Mesothelial cell of epicardium (in vitro differentiated cells): ENCODE results near the gene KIF21B. TPM values are rescaled to one million over a fixed set of nuclear protein-coding genes. Genes with fewer than 3 reads are reported as not detected.
"Not testable (repeated sequence)": the region's sequence is repeated elsewhere in the genome, so short reads cannot be mapped to it uniquely, and the experiment has no call there.

Experiments used
- DNase-seq, 2 experiments: peaks; one replicate each; pipeline ENCODE4 v3.0.0; 2021; ENCODE audit warnings: low spot score in 2 of 2; ENCODE audit not compliant: unreplicated experiment in 2 of 2
- H3K27ac Mint-ChIP-seq: 2 replicates; pipeline ENCODE4 v1.8.0; 2021; ENCODE audit warnings: mixed read lengths
- H3K27me3 Mint-ChIP-seq: 2 replicates; pipeline ENCODE4 v1.8.0; 2021; ENCODE audit warnings: low read depth, mixed read lengths
- H3K36me3 Mint-ChIP-seq: 2 replicates; pipeline ENCODE4 v1.8.0; 2021; ENCODE audit warnings: mixed read lengths
- H3K4me1 Mint-ChIP-seq: 2 replicates; pipeline ENCODE4 v1.8.0; 2021; ENCODE audit warnings: mixed read lengths
- H3K4me3 Mint-ChIP-seq: 2 replicates; pipeline ENCODE4 v1.8.0; 2021; ENCODE audit warnings: mild to moderate bottlenecking, moderate library complexity, mixed read lengths
- H3K9me3 Mint-ChIP-seq: 2 replicates; pipeline ENCODE4 v1.8.0; 2021; ENCODE audit warnings: mixed read lengths
- total RNA-seq: library from RNA; stranded (reverse); gene quantifications from 3 replicates; pipeline ENCODE4 v1.2.1, GENCODE V29; 2021
- TF ChIP-seq, protein P1 (sequence below): fragments of 200-600 bp; sonication (generic); IDR thresholded peaks from one replicate; pipeline ENCODE4 v1.5.0; 2021; ENCODE audit warnings: antibody characterized with exemption; ENCODE audit not compliant: unreplicated experiment

KIF21B gene
- total RNA-seq, 1 donor from 2014 or later, result 7.0 TPM

DNA sequence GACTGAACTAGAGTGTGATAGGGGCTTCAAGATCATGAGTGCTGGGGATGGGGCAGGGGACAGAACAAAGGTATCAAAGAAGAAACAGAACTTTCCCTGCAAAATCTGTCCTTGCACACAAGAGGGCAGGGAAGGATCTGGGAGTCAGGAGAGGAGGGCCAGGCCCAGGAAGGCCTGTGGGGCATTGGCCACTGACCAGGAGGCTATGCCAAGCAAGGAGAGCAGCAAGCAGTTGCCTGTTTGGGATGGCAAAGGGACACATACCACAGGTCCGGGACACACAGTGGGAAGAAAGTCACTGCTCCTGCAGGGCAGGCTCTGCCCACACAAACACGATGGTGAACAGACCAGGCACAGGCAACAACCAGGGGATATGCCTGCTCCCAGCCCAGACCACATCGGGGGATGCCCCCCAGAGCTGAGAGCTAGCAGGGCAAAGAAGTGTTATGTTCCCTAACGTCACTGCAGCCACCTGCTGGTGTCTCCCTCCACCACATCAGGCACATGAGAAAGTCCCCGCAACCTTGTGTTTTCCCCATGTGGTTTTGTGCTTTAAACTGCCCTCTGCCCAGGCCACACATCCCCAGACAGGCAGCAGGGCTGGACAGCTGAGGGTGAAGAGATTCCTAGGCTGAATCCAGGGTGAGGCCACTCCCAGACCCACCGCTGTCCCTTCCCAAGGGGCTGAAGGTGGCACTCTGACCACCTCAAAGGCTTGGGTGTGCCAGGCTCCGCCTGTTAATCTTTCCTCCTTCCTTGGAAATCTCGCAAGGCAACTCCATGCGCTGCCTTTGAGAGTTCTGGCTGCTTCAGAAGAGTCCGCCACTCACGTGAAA is 53.6 kb downstream of the KIF21B start:
- no peak for DNase-seq
- TF ChIP-seq, protein P1, sequence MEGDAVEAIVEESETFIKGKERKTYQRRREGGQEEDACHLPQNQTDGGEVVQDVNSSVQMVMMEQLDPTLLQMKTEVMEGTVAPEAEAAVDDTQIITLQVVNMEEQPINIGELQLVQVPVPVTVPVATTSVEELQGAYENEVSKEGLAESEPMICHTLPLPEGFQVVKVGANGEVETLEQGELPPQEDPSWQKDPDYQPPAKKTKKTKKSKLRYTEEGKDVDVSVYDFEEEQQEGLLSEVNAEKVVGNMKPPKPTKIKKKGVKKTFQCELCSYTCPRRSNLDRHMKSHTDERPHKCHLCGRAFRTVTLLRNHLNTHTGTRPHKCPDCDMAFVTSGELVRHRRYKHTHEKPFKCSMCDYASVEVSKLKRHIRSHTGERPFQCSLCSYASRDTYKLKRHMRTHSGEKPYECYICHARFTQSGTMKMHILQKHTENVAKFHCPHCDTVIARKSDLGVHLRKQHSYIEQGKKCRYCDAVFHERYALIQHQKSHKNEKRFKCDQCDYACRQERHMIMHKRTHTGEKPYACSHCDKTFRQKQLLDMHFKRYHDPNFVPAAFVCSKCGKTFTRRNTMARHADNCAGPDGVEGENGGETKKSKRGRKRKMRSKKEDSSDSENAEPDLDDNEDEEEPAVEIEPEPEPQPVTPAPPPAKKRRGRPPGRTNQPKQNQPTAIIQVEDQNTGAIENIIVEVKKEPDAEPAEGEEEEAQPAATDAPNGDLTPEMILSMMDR, result no peak
- H3K4me1 Mint-ChIP-seq, result peaks cover 8% of the 10 kb centered on the region
- no peaks in the 10 kb centered on the region for H3K9me3 Mint-ChIP-seq
- H3K4me3 Mint-ChIP-seq, result no peak overlapping the region
- H3K27ac Mint-ChIP-seq, result no peak overlapping the region
- no peaks in the 10 kb centered on the region for H3K27me3 Mint-ChIP-seq
- no peaks in the 10 kb centered on the region for H3K36me3 Mint-ChIP-seq

DNA sequence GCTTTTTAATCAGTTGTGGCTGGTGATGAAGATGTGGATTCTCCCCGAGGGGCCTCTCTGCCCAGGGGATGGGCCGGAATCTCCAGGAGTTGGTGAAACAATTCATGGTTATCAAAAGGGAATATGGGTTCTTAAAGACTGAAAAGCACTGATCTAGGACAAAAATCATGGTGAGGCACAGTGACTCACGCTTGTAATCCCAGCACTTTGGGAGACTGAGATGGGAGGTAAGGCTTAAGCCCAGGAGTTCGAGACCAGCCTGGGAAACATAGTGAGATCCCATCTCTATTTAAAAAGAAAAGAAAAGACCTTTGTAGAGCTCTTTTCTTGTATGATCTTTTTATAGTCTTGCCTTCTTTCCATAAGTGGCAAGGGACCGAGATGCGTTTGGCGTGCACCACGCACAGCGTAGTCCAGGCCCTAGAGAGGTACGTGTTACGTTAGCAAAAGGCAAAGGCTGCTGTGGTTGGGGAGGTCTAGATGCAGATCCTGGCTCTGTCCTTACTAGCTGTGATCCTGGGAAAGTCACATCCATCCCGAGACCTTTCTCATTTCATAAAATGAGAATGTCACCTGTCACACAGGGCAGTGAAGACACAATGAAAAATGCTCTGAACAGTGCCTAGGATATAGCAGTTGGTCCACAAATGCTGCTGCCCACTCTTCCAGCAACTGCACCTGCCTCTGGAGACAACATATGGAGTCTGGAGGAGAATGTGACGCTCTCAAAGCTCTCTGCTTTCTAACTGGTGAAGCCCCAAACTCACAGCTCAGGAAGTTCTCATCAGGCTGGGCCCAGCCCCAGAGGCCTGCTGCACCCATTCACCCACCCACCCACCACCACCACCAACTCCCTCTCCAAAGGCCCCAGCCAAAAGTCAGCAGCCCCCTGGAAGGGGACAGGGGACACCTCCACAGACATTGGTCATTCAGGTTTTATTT is 54.8 kb downstream of the KIF21B start:
- Mint-ChIP-seq H3K4me1 (peaks cover 8% of the 10 kb centered on the region), H3K27me3 (no peaks in the 10 kb centered on the region), H3K4me3 (no peak overlapping the region), H3K9me3 (no peaks in the 10 kb centered on the region), H3K36me3 (no peaks in the 10 kb centered on the region), H3K27ac (no peak overlapping the region)
- no peak for DNase-seq
- TF ChIP-seq, protein P1, result no peak

DNA sequence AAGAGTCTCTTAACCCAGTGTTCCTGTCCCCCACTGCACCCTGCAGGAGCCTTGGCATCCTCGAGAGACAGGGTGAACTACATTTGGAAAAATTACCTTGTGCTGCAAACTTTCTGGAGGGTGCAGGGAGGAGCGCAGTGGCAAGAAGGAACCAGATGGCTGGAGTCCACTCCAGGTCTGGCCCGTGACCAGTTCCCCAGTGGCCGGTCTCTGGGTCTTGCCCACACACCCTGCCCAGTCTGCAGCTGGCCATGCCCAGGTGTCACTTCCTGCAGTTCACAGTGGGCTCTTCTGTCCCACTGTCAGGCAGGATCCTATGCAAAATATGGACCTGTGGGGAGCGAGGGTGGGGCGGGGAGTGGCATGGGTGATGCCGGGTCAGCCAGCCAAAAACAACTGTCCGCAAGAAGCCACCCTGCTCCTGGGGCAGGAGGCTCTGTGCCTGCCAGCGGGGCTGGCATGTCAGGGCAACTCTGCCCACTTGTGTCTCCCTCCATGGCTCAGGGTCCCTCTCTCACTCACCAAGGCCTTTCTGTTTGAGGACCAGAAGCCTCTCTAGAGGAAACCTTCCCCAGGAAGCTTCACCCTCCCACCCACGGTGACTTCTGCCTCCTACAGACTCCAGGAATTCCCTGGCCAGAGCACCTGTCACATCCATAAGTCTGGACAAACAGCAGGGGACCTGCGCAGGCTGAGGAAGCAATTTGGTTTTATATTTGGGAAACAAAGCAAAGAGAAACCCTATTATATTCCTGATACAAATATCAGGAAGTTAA is 55.6 kb downstream of the KIF21B start:
- Mint-ChIP-seq H3K9me3 (no peaks in the 10 kb centered on the region), H3K27ac (no peak overlapping the region), H3K36me3 (no peaks in the 10 kb centered on the region), H3K27me3 (no peaks in the 10 kb centered on the region), H3K4me1 (peaks cover 8% of the 10 kb centered on the region), H3K4me3 (no peak overlapping the region)
- TF ChIP-seq, protein P1, result no peak
- DNase-seq, result no peak

DNA sequence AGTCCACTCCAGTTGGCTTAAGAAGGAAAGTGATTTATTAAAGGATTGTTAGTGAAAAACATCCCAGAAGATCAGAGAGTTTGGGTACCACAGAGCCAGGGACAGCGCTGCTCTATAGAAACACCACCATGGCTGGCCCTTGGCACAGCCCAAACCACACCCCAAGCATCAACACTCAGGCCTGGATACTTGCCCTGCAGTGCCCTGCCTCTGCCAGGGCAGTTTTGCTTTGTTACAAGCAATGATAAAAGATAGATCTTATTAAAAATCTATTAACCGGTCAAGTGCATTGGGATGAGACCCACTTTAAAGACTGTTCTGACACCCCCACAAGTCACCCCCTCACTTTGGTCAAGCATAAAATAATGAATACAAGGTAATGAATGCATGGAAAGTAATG is 56.6 kb downstream of the KIF21B start:
- Mint-ChIP-seq H3K36me3 (no peaks in the 10 kb centered on the region), H3K9me3 (no peaks in the 10 kb centered on the region), H3K27me3 (no peaks in the 10 kb centered on the region), H3K4me3 (no peak overlapping the region), H3K4me1 (peaks cover 6% of the 10 kb centered on the region), H3K27ac (no peak overlapping the region)
- TF ChIP-seq, protein P1, result no peak
- DNase-seq, result no peak

DNA sequence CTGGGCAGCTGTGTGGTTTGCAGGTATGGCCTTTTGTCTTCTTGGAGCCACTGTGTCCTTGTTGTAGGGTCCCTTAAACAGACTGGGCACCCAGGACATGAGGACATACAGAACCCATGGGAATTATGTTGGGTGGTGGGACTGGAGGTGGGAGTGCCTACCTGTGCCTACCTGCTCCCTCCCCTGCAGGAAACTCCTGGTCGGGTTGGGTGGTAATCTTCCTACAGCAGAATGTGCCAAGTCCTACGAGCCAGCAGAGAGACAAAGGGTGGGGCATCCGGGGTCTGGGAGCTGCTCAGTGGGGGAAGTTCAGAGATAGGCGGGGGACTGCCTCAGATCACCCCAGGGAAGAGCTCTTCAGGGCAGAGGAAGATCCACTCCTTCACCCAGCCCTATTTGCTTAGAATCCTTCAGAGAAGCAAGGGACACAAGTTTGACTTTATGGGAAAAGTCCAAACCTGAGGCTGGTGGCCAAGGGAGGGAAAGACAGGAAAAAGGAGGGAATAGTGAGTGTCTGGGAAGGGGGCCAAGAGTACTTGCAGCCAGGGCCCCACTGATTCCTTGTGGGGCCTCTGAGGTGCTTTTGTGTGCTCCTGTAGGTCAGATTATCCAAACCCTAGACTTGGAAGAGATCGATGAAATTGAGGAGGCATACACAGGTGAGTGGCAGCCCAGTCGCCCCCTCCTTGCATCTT is 58.3 kb downstream of the KIF21B start:
- H3K4me1 Mint-ChIP-seq, result peaks cover 6% of the 10 kb centered on the region
- no peak overlapping the region for H3K27ac Mint-ChIP-seq
- no peaks in the 10 kb centered on the region for H3K36me3 Mint-ChIP-seq
- H3K4me3 Mint-ChIP-seq, result no peak overlapping the region
- no peaks in the 10 kb centered on the region for H3K27me3 Mint-ChIP-seq
- no peak for DNase-seq
- H3K9me3 Mint-ChIP-seq, result no peaks in the 10 kb centered on the region
- TF ChIP-seq, protein P1, result no peak

DNA sequence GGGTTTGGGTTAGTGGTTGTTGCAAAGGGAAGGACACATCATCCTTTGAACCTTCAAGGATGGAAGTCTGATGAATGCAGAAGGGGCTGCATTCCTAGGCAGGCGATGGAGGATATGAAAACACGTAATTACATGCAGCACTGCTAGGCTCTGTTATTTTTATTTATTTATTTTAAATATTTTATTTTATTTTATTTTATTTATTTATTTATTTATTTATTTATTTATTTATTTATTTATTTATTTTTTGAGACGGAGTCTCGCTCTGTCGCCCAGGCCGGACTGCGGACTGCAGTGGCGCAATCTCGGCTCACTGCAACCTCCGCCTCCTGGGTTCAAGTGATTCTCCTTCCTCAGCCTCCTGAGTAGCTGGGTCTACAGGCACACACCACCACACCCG is 59.6 kb downstream of the KIF21B start:
- H3K4me3 Mint-ChIP-seq, H3K9me3 Mint-ChIP-seq, H3K36me3 Mint-ChIP-seq, H3K27ac Mint-ChIP-seq, H3K27me3 Mint-ChIP-seq, DNase-seq: not testable (repeated sequence)
- H3K4me1 Mint-ChIP-seq, result peaks cover 14% of the 10 kb centered on the region
